Measurements from ENCODE around the gene TMEM63B. TPM values are rescaled to one million over a fixed set of nuclear protein-coding genes. Genes with fewer than 3 reads are reported as not detected.

Gene TMEM63B
- total and polyA plus RNA-seq, 9 of the 15 experiments (the other 6 are each of a cell fraction or from before 2014, with no cell fraction given), result 0.14 to 39.4 (median 14.4) TPM

- TF ChIP-seq FOXM1 (IDR thresholded peaks at IDR 0.05; ENCODE audit: low read depth) (peak; percentile 59), FOXM1 (CRISPR knock-in tag; IDR thresholded peaks at IDR 0.05; ENCODE audit: low read depth) (no peak), ZNF76 (CRISPR knock-in tag; IDR thresholded peaks at IDR 0.05; ENCODE audit: borderline replicate concordance) (no peak), CC2D1A (IDR thresholded peaks at IDR 0.05) (no peak; the same call in 1 of the 2 replicates), SMAD4 (CRISPR knock-in tag; conservative IDR thresholded peaks at IDR 0.05) (0 out of 2 replicates have a peak, but pooled peaks have one; percentile 39), NCOA4 (IDR thresholded peaks at IDR 0.05; ENCODE audit: partially characterized antibody) (peak; percentile 85), ZNF311 (CRISPR knock-in tag; IDR thresholded peaks at IDR 0.05) (no peak), LEF1 (IDR thresholded peaks at IDR 0.05) (peak; percentile 31; the same call in 1 of the 2 replicates), TAF1 (IDR thresholded peaks at IDR 0.05; ENCODE audit: control insufficient read depth, extremely low read depth, insufficient read depth, low read length, severe bottlenecking) (no peak), ARID2 (IDR thresholded peaks at IDR 0.05) (no peak), SAFB2 (IDR thresholded peaks at IDR 0.05; ENCODE audit: borderline replicate concordance, low read depth, low read length, severe bottlenecking) (no peak), SP2 (IDR thresholded peaks at IDR 0.05; ENCODE audit: extremely low read depth, low read depth, low read length, poor library complexity, severe bottlenecking) (no peak), KDM2B (CRISPR knock-in tag; IDR thresholded peaks at IDR 0.05) (no peak), IFI16 (CRISPR knock-in tag; IDR thresholded peaks at IDR 0.05) (no peak), SMARCA4 (IDR thresholded peaks at IDR 0.05) (peak; percentile 86), RBM22 (IDR thresholded peaks at IDR 0.05; ENCODE audit: low read depth, low read length, poor library complexity, severe bottlenecking) (no peak), RREB1 (CRISPR knock-in tag; IDR thresholded peaks at IDR 0.05) (no peak), NEUROD1 (IDR thresholded peaks at IDR 0.05; ENCODE audit: borderline replicate concordance, low read depth, low read length, partially characterized antibody) (peak; percentile 43), CREM (IDR thresholded peaks at IDR 0.05; ENCODE audit: low read depth) (peak; percentile 22; the same call in 1 of the 2 replicates), JUN (IDR thresholded peaks at IDR 0.05; ENCODE audit: borderline replicate concordance, low read depth, low read length) (peak; percentile 33; the same call in 1 of the 2 replicates), JUN (CRISPR knock-in tag; IDR thresholded peaks at IDR 0.05; ENCODE audit: borderline replicate concordance) (no peak; the same call in 1 of the 2 replicates)
- TF ChIP-seq, protein P1, sequence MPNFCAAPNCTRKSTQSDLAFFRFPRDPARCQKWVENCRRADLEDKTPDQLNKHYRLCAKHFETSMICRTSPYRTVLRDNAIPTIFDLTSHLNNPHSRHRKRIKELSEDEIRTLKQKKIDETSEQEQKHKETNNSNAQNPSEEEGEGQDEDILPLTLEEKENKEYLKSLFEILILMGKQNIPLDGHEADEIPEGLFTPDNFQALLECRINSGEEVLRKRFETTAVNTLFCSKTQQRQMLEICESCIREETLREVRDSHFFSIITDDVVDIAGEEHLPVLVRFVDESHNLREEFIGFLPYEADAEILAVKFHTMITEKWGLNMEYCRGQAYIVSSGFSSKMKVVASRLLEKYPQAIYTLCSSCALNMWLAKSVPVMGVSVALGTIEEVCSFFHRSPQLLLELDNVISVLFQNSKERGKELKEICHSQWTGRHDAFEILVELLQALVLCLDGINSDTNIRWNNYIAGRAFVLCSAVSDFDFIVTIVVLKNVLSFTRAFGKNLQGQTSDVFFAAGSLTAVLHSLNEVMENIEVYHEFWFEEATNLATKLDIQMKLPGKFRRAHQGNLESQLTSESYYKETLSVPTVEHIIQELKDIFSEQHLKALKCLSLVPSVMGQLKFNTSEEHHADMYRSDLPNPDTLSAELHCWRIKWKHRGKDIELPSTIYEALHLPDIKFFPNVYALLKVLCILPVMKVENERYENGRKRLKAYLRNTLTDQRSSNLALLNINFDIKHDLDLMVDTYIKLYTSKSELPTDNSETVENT (CRISPR knock-in tag; IDR thresholded peaks at IDR 0.05), result peak; percentile 52; the same call in 1 of the 2 replicates
These were observed 2.5 kb downstream of the TMEM63B start (continued) for GRCh38 chr6:44129841-44130322.
